ENCODE data around the gene ZNF486. TPM values are rescaled to one million over a fixed set of nuclear protein-coding genes. Genes with fewer than 3 reads are reported as not detected.

The ZNF486 gene
- total and polyA plus RNA-seq, 2 donors (not counting 3 experiments of a cell fraction or from before 2014, with no cell fraction given), result 3.3 to 8.4 TPM

DNA sequence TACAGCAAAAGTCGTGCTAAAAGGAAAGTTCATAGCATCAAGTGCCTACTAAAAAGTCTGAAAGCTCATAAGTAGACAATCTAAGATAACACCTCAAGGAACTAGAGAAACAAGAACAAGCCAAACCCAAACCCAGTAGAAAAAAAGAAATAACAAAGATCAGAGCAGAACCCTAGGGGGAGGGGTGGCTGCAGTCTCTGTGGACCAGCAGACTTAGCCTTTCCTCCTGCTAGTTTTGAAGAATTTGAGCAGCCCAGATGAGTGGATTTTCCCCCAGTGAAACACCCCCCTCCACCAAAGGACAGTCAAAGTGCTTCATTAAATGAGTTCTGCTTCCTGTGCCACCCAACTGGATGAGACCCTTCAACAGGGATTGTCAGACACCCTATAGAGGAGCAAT lies 2.6 kb upstream of the ZNF486 start:
- no peaks in the 10 kb centered on the region for H3K36me3 ChIP-seq (ENCODE audit: control insufficient read depth in 2 of 2, extremely low read depth in 1 of 2, insufficient read depth in 2 of 2, low read length in 2 of 2)
- intact Hi-C loops (cut with micrococcal nuclease), result no loop called here
- peaks cover 4% of the 10 kb centered on the region for H3K79me2 ChIP-seq (ENCODE audit: control insufficient read depth, insufficient read depth, low read length)
- BruUV-seq (replicated peaks), result no TSS peak
- DNase-seq (ENCODE audit: low read depth, low spot score) (no peak), FAIRE-seq (no peak)
- dilution Hi-C loops (cut with MboI; ENCODE audit: extremely low pct_ligation_motif_present, low sequenced_read_pairs), result no loop called here
- H2AFZ ChIP-seq (ENCODE audit: low read depth, low read length), result no peak overlapping the region
- H3K9me3 ChIP-seq (replicated peaks; ENCODE audit: control insufficient read depth, insufficient read depth, low read length), result no peaks in the 10 kb centered on the region
- no peaks in the 10 kb centered on the region for H3K4me1 ChIP-seq (ENCODE audit: control insufficient read depth, extremely low read depth, insufficient read depth, low read length)
- H3K4me3 ChIP-seq (replicated peaks in 1 of 3; ENCODE audit: insufficient read depth in 1 of 3, low read depth in 1 of 3, low read length in 3 of 3), result no peak overlapping the region
- no peaks in the 10 kb centered on the region for H3K9me1 ChIP-seq (replicated peaks; ENCODE audit: control insufficient read depth, extremely low read depth, insufficient read depth, low read length)
- no peak overlapping the region for H3K4me2 ChIP-seq (ENCODE audit: insufficient read depth, low read length)
- H3K27ac ChIP-seq (ENCODE audit: insufficient read depth, low read depth, low read length), result no peak overlapping the region
- ChIA-PET POLR2A (no interaction called here), CTCF (no interaction called here)
- no peak overlapping the region for H3K9ac ChIP-seq (replicated peaks; ENCODE audit: extremely low read depth, insufficient read depth, low read length)
- no peaks in the 10 kb centered on the region for H4K20me1 ChIP-seq (replicated peaks; ENCODE audit: control insufficient read depth, extremely low read depth, insufficient read depth, low read length)
- no peaks in the 10 kb centered on the region for H3K27me3 ChIP-seq (ENCODE audit: control insufficient read depth in 2 of 2, insufficient read depth in 2 of 2, low read length in 2 of 2)
- TF ChIP-seq FOS (IDR thresholded peaks at IDR 0.05; ENCODE audit: borderline replicate concordance, insufficient read depth, low read length) (no peak), JUN (IDR thresholded peaks at IDR 0.05; ENCODE audit: borderline replicate concordance, insufficient read depth, insufficient read length, low read depth) (no peak), MYC (IDR thresholded peaks at IDR 0.05; ENCODE audit: low read depth, low read length) (no peak), GATA2 (IDR thresholded peaks at IDR 0.05; ENCODE audit: insufficient read depth, insufficient read length, low read depth, low read length) (no peak), MAX (IDR thresholded peaks at IDR 0.05; ENCODE audit: insufficient read depth, insufficient read length) (no peak), POLR2AphosphoS5 (IDR thresholded peaks at IDR 0.05; ENCODE audit: insufficient read depth, low read depth, low read length) (no peak), EZH2 (IDR thresholded peaks at IDR 0.05; ENCODE audit: borderline replicate concordance, low read depth, low read length, severe bottlenecking) (no peak), CTCF (IDR thresholded peaks at IDR 0.05; ENCODE audit: extremely low read depth in 1 of 2, insufficient read depth in 1 of 2, low read depth in 1 of 2, low read length in 2 of 2) (no peak), POLR2A (IDR thresholded peaks at IDR 0.05; ENCODE audit: low read depth, low read length) (no peak)
